Smooth muscle cell (in vitro differentiated cells): ENCODE results near the gene RHOF. TPM values are rescaled to one million over a fixed set of nuclear protein-coding genes. Genes with fewer than 3 reads are reported as not detected.

ENCODE experiments used
- DNase-seq: peaks from one replicate; lab custom pipeline; 2025; ENCODE audit not compliant: unreplicated experiment; lab: John Stamatoyannopoulos, UW
- H2AFZ ChIP-seq: fragments of 200-600 bp; sonication (generic); 2 replicates; pipeline ENCODE4 v1.6.0; 2016; ENCODE audit warnings: antibody characterized with exemption, low read depth, mild to moderate bottlenecking
- H3F3A ChIP-seq: fragments of 200-600 bp; sonication (generic); 2 replicates; pipeline ENCODE4 v1.6.0; 2017; ENCODE audit warnings: antibody characterized with exemption, low read depth
- H3K27ac ChIP-seq: fragments of 200-600 bp; sonication (generic); 2 replicates; pipeline ENCODE4 v1.5.1; 2016; ENCODE audit warnings: low read depth, mild to moderate bottlenecking
- H3K27me3 ChIP-seq: fragments of 200-600 bp; sonication (generic); 2 replicates; pipeline ENCODE4 v1.6.1; 2016; ENCODE audit warnings: low read depth, mild to moderate bottlenecking
- H3K36me3 ChIP-seq: fragments of 200-600 bp; sonication (generic); 2 replicates; pipeline ENCODE4 v1.5.1; 2016; ENCODE audit warnings: low read depth
- H3K4me1 ChIP-seq: fragments of 200-600 bp; sonication (generic); 2 replicates; pipeline ENCODE4 v1.5.1; 2016; ENCODE audit warnings: low read depth
- H3K4me2 ChIP-seq: fragments of 200-600 bp; sonication (generic); 2 replicates; pipeline ENCODE4 v1.6.0; 2016; ENCODE audit warnings: mild to moderate bottlenecking
- H3K4me3 ChIP-seq: fragments of 200-600 bp; sonication (generic); 2 replicates; pipeline ENCODE4 v1.5.1; 2016; ENCODE audit warnings: mild to moderate bottlenecking
- H3K79me2 ChIP-seq: fragments of 200-600 bp; sonication (generic); 2 replicates; pipeline ENCODE4 v1.6.0; 2016; ENCODE audit warnings: low read depth, mild to moderate bottlenecking
- H3K9ac ChIP-seq: fragments of 200-600 bp; sonication (generic); 2 replicates; pipeline ENCODE4 v1.6.0; 2016; ENCODE audit warnings: low read depth
- H3K9me3 ChIP-seq: fragments of 200-600 bp; sonication (generic); replicated peaks from 2 replicates; pipeline ENCODE4 v1.5.1; 2016; ENCODE audit warnings: low read depth
- H4K20me1 ChIP-seq: fragments of 200-600 bp; sonication (generic); 2 replicates; pipeline ENCODE4 v1.6.0; 2016; ENCODE audit warnings: low read depth
- CTCF ChIP-seq: fragments of 200-600 bp; sonication (generic); IDR thresholded peaks from 2 replicates; pipeline ENCODE4 v1.5.1; 2017; ENCODE audit warnings: borderline replicate concordance, mild to moderate bottlenecking, antibody characterized with exemption; ENCODE audit not compliant: insufficient read depth, poor library complexity, severe bottlenecking
- whole genome bisulfite sequencing: methylation state at CpG from one replicate; pipeline ENCODE4 v1.1.7; 2016; ENCODE audit warnings: low lambda C conversion rate; 5-methylcytosine and 5-hydroxymethylcytosine counted together
- polyA plus RNA-seq: library from polyadenylated mRNA; unstranded; fragments of >200 nt; fragmentation: Nextera tagmentation; extraction: Ambion mirVana; gene quantifications from 2 replicates; pipeline ENCODE4 v1.2.1, GENCODE V29; 2016
- total RNA-seq: library from RNA; depleted of rRNA; stranded (reverse); fragments of >200 nt; gene quantifications from 2 replicates; pipeline ENCODE4 v1.2.3, GENCODE V29; 2014

Gene RHOF
- total and polyA plus RNA-seq, 2 experiments from 2014 or later = 15.3 to 25.9 TPM

GRCh38 chr12:121783766-121784165 is 9.7 kb downstream of the RHOF start:
- no peak overlapping the region for H3K27ac ChIP-seq
- no peak overlapping the region for H3K4me2 ChIP-seq
- no peak overlapping the region for H3K4me3 ChIP-seq
- 92% methylated on average over 6 of the region's 6 CpGs for WGBS
- no peaks in the 10 kb centered on the region for H3K9me3 ChIP-seq
- H3K79me2 ChIP-seq = peaks cover 4% of the 10 kb centered on the region
- peaks cover 7% of the 10 kb centered on the region for H3K4me1 ChIP-seq
- no peak for DNase-seq
- H3K36me3 ChIP-seq = no peaks in the 10 kb centered on the region
- H3K9ac ChIP-seq = no peak overlapping the region
- TF ChIP-seq CTCF = no peak
- H4K20me1 ChIP-seq = peaks cover 60% of the 10 kb centered on the region
- no peak overlapping the region for H2AFZ ChIP-seq
- H3K27me3 ChIP-seq = no peaks in the 10 kb centered on the region
- peaks cover 5% of the 10 kb centered on the region for H3F3A ChIP-seq

- Histone ChIP-seq H3K79me2 (peaks cover 4% of the 10 kb centered on the region), H3K9me3 (no peaks in the 10 kb centered on the region), H3K4me1 (peaks cover 7% of the 10 kb centered on the region), H3F3A (peaks cover 5% of the 10 kb centered on the region), H2AFZ (no peak overlapping the region), H3K27ac (no peak overlapping the region), H3K36me3 (no peaks in the 10 kb centered on the region), H3K4me2 (no peak overlapping the region), H3K9ac (no peak overlapping the region), H3K4me3 (no peak overlapping the region), H4K20me1 (peaks cover 53% of the 10 kb centered on the region), H3K27me3 (no peaks in the 10 kb centered on the region)
- TF ChIP-seq CTCF = no peak
- no peak for DNase-seq
- 69% methylated on average over 14 of the region's 14 CpGs for WGBS
Measured at GRCh38 chr12:121781998-121782979, 11.2 kb downstream of the RHOF start.

- no peak for DNase-seq
- no peak overlapping the region for H3K9ac ChIP-seq
Measured at GRCh38 chr12:121781484-121781997, 11.9 kb downstream of the RHOF start.

More at GRCh38 chr12:121781484-121781997, 11.9 kb downstream of the RHOF start:
- H4K20me1 ChIP-seq = peaks cover 46% of the 10 kb centered on the region
- no peaks in the 10 kb centered on the region for H3K27me3 ChIP-seq
- H3K9me3 ChIP-seq = no peaks in the 10 kb centered on the region
- H3K4me1 ChIP-seq = peaks cover 7% of the 10 kb centered on the region
- H2AFZ ChIP-seq = no peak overlapping the region
- H3K4me3 ChIP-seq = no peak overlapping the region
- H3K27ac ChIP-seq = no peak overlapping the region
- no peak for TF ChIP-seq CTCF
- peaks cover 5% of the 10 kb centered on the region for H3F3A ChIP-seq
- H3K4me2 ChIP-seq = no peak overlapping the region
- no peaks in the 10 kb centered on the region for H3K36me3 ChIP-seq
- peaks cover 4% of the 10 kb centered on the region for H3K79me2 ChIP-seq
- WGBS = 75% methylated on average over 12 of the region's 12 CpGs
